ENCODE results near the gene TRIM74.
"Not testable (repeated sequence)": the region's sequence is repeated elsewhere in the genome, so short reads cannot be mapped to it uniquely, and the experiment has no call there.

TRIM74 gene

GRCh38 chr7:72950432-72950831 lies 18.8 kb downstream of the TRIM74 start:
- not testable (repeated sequence) for H3K9ac ChIP-seq (ENCODE audit: low read length); H2AFZ ChIP-seq (ENCODE audit: low read depth, low read length, severe bottlenecking); H4K20me1 ChIP-seq (ENCODE audit: low read depth, low read length); H3K27ac ChIP-seq (ENCODE audit: low read depth, low read length); H3K4me3 ChIP-seq (ENCODE audit: insufficient read depth, low read length, poor library complexity, severe bottlenecking); H3F3A ChIP-seq (ENCODE audit: insufficient read depth); H3K36me3 ChIP-seq (ENCODE audit: low read length); H3K9me3 ChIP-seq (ENCODE audit: insufficient read depth, low read length); H3K27me3 ChIP-seq (ENCODE audit: low read length); H3K9me2 ChIP-seq (replicated peaks; ENCODE audit: insufficient read depth, low read length); H3K79me2 ChIP-seq (ENCODE audit: insufficient read depth, low read length); H3K4me2 ChIP-seq (ENCODE audit: low read depth, low read length, poor library complexity, severe bottlenecking)

GRCh38 chr7:72949686-72950085 lies 19.6 kb downstream of the TRIM74 start:
- H3K9me3 ChIP-seq (ENCODE audit: insufficient read depth, low read length); H3K27me3 ChIP-seq (ENCODE audit: low read length); H3F3A ChIP-seq (ENCODE audit: insufficient read depth); H3K9ac ChIP-seq (ENCODE audit: low read length); H3K4me2 ChIP-seq (ENCODE audit: low read depth, low read length, poor library complexity, severe bottlenecking); H3K36me3 ChIP-seq (ENCODE audit: low read length); H4K20me1 ChIP-seq (ENCODE audit: low read depth, low read length); H3K27ac ChIP-seq (ENCODE audit: low read depth, low read length); H2AFZ ChIP-seq (ENCODE audit: low read depth, low read length, severe bottlenecking); H3K9me2 ChIP-seq (replicated peaks; ENCODE audit: insufficient read depth, low read length); H3K4me3 ChIP-seq (ENCODE audit: insufficient read depth, low read length, poor library complexity, severe bottlenecking); H3K79me2 ChIP-seq (ENCODE audit: insufficient read depth, low read length): not testable (repeated sequence)

DNA sequence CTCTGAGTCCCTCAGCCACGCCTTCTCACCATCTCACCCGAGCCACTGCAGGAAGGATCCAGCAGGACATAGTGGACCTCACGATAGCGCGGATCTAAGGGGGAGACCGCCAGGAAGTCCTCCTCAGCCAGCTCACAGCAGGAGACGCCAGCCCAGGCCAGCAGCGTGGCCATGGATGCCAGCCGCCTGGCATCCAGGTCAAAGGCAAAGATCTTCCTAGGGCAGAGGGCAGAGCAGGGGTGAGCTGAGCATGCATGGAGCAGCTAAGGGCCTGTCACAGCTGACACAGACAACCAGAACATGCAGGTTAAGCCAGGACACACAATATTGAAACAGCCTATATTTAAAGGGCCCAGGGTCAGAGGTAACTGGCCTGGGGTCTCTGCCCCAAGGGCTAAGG lies 20.0 kb downstream of the TRIM74 start:
- H4K20me1 ChIP-seq (ENCODE audit: low read depth, low read length); H3F3A ChIP-seq (ENCODE audit: insufficient read depth); H3K9ac ChIP-seq (ENCODE audit: low read length); H3K79me2 ChIP-seq (ENCODE audit: insufficient read depth, low read length); H3K27ac ChIP-seq (ENCODE audit: low read depth, low read length); H3K36me3 ChIP-seq (ENCODE audit: low read length); H3K9me2 ChIP-seq (replicated peaks; ENCODE audit: insufficient read depth, low read length); H2AFZ ChIP-seq (ENCODE audit: low read depth, low read length, severe bottlenecking); H3K27me3 ChIP-seq (ENCODE audit: low read length); H3K4me3 ChIP-seq (ENCODE audit: insufficient read depth, low read length, poor library complexity, severe bottlenecking); H3K4me2 ChIP-seq (ENCODE audit: low read depth, low read length, poor library complexity, severe bottlenecking); H3K9me3 ChIP-seq (ENCODE audit: insufficient read depth, low read length): not testable (repeated sequence)

GRCh38 chr7:72948714-72949113 lies 20.6 kb downstream of the TRIM74 start:
- H3K27me3 ChIP-seq (ENCODE audit: low read length); H3K4me2 ChIP-seq (ENCODE audit: low read depth, low read length, poor library complexity, severe bottlenecking); H2AFZ ChIP-seq (ENCODE audit: low read depth, low read length, severe bottlenecking); H3K4me3 ChIP-seq (ENCODE audit: insufficient read depth, low read length, poor library complexity, severe bottlenecking); H4K20me1 ChIP-seq (ENCODE audit: low read depth, low read length); H3K9ac ChIP-seq (ENCODE audit: low read length); H3F3A ChIP-seq (ENCODE audit: insufficient read depth); H3K36me3 ChIP-seq (ENCODE audit: low read length); H3K27ac ChIP-seq (ENCODE audit: low read depth, low read length); H3K9me2 ChIP-seq (replicated peaks; ENCODE audit: insufficient read depth, low read length); H3K79me2 ChIP-seq (ENCODE audit: insufficient read depth, low read length); H3K9me3 ChIP-seq (ENCODE audit: insufficient read depth, low read length): not testable (repeated sequence)

DNA sequence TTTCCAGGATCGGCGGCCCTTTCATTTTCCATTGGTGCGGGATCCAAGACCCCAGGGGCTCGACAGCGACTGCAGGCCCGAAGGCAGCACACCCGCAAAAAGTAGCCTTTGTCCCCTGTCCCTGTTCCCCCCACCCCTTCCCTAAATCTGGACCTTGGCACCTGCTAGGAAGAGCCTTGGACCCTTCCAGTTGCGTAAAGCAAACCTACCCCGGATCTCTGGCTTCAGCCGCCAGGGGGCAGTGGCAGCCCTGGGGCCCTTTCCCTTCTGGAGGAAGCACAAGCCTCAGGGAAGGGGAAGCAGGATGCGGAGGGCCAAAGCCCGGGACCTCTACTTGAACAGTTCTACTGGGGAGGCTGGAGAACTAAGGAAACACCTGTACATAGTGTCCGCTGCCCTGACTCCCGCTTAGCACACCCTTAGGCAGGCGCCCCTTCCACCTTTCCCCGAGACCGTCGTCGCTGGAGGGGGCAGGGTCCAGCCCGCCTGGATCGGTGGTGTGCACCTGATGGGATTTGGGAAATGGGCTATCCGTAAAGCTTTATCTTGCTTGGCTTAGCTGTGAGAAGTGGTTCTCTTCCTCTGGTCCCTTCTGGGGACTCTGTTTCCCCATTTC lies 23.0 kb downstream of the TRIM74 start:
- H3K9me3 ChIP-seq (ENCODE audit: insufficient read depth, low read length); H3K9me2 ChIP-seq (replicated peaks; ENCODE audit: insufficient read depth, low read length); H4K20me1 ChIP-seq (ENCODE audit: low read depth, low read length); H3K79me2 ChIP-seq (ENCODE audit: insufficient read depth, low read length); H3K4me2 ChIP-seq (ENCODE audit: low read depth, low read length, poor library complexity, severe bottlenecking); H3K27me3 ChIP-seq (ENCODE audit: low read length); H3K27ac ChIP-seq (ENCODE audit: low read depth, low read length); H3F3A ChIP-seq (ENCODE audit: insufficient read depth); H3K4me3 ChIP-seq (ENCODE audit: insufficient read depth, low read length, poor library complexity, severe bottlenecking); H3K36me3 ChIP-seq (ENCODE audit: low read length); H3K9ac ChIP-seq (ENCODE audit: low read length); H2AFZ ChIP-seq (ENCODE audit: low read depth, low read length, severe bottlenecking): not testable (repeated sequence)
- peak; percentile 30 for TF ChIP-seq CTCF (IDR thresholded peaks at IDR 0.05; ENCODE audit: insufficient read depth, low read length, poor library complexity, severe bottlenecking)

DNA sequence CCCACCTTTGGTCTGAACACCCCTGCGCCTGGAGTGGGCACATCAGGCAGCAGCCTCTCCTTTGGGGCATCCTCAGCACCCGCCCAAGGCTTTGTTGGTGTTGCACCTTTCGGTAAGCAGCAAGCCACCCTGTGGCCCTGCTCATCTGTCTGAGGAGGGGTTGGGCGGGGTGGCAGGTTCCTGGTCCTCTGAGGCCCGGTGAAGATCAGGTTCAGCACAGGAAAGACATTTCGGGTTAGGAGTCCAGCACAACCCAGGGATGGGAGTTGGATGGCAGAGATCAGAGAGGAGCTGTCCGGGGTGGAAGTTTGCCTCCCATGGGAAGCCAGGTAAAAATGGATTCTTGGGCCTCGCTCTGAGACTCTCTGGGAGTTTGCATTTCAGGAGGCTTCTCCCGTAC lies 23.7 kb downstream of the TRIM74 start:
- H3K9me3 ChIP-seq (ENCODE audit: insufficient read depth, low read length); H3K27me3 ChIP-seq (ENCODE audit: low read length); H3K4me3 ChIP-seq (ENCODE audit: insufficient read depth, low read length, poor library complexity, severe bottlenecking); H3K9ac ChIP-seq (ENCODE audit: low read length); H3K36me3 ChIP-seq (ENCODE audit: low read length); H3K4me2 ChIP-seq (ENCODE audit: low read depth, low read length, poor library complexity, severe bottlenecking); H4K20me1 ChIP-seq (ENCODE audit: low read depth, low read length); H3K27ac ChIP-seq (ENCODE audit: low read depth, low read length); H3K79me2 ChIP-seq (ENCODE audit: insufficient read depth, low read length); H3F3A ChIP-seq (ENCODE audit: insufficient read depth); H2AFZ ChIP-seq (ENCODE audit: low read depth, low read length, severe bottlenecking); H3K9me2 ChIP-seq (replicated peaks; ENCODE audit: insufficient read depth, low read length): not testable (repeated sequence)

DNA sequence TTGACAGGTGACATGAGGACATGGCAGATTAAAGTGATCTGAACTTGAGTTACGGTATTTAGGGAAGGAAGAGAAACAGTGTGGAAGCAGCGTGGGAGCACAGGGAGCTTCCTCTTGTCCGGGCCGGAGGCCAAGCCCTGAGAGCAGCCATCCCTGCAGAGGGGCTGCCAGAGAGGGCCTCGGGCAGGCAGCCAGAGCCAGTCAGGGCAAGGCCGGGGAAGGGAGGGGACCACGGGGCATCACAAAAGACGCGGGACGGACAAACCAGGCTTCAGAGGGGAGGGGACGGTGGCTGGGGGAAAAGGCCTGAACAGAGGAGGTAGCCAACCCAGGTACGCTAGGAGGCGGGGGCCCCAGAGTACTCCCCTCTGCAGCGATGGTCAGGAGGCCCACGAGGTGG lies 24.3 kb downstream of the TRIM74 start:
- H3F3A ChIP-seq (ENCODE audit: insufficient read depth); H3K27me3 ChIP-seq (ENCODE audit: low read length); H3K36me3 ChIP-seq (ENCODE audit: low read length); H3K9ac ChIP-seq (ENCODE audit: low read length); H3K4me2 ChIP-seq (ENCODE audit: low read depth, low read length, poor library complexity, severe bottlenecking); H3K27ac ChIP-seq (ENCODE audit: low read depth, low read length); H4K20me1 ChIP-seq (ENCODE audit: low read depth, low read length); H3K9me2 ChIP-seq (replicated peaks; ENCODE audit: insufficient read depth, low read length); H3K79me2 ChIP-seq (ENCODE audit: insufficient read depth, low read length); H3K4me3 ChIP-seq (ENCODE audit: insufficient read depth, low read length, poor library complexity, severe bottlenecking); H3K9me3 ChIP-seq (ENCODE audit: insufficient read depth, low read length); H2AFZ ChIP-seq (ENCODE audit: low read depth, low read length, severe bottlenecking): not testable (repeated sequence)

DNA sequence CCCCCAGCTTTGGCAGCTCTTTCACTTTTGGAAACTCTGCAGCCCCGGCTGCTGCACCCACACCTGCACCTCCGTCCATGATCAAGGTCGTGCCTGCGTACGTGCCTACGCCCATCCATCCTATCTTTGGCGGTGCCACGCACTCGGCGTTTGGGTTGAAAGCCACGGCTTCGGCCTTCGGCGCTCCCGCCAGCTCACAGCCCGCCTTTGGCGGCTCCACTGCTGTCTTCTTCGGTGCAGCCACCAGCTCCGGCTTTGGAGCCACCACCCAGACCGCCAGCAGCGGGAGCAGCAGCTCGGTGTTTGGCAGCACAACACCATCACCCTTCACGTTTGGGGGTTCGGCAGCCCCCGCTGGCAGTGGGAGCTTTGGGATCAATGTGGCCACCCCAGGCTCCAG lies 26.3 kb downstream of the TRIM74 start:
- not testable (repeated sequence) for H3K9ac ChIP-seq (ENCODE audit: low read length); H3K4me2 ChIP-seq (ENCODE audit: low read depth, low read length, poor library complexity, severe bottlenecking); H3K27me3 ChIP-seq (ENCODE audit: low read length); H4K20me1 ChIP-seq (ENCODE audit: low read depth, low read length); H3F3A ChIP-seq (ENCODE audit: insufficient read depth); H3K9me2 ChIP-seq (replicated peaks; ENCODE audit: insufficient read depth, low read length); H3K27ac ChIP-seq (ENCODE audit: low read depth, low read length); H3K4me3 ChIP-seq (ENCODE audit: insufficient read depth, low read length, poor library complexity, severe bottlenecking); H3K79me2 ChIP-seq (ENCODE audit: insufficient read depth, low read length); H3K9me3 ChIP-seq (ENCODE audit: insufficient read depth, low read length); H3K36me3 ChIP-seq (ENCODE audit: low read length); H2AFZ ChIP-seq (ENCODE audit: low read depth, low read length, severe bottlenecking)
